Left renal cortex interstitium (tissue), 4 donors: ENCODE data around the gene CCDC136. TPM values are rescaled to one million over a fixed set of nuclear protein-coding genes. Genes with fewer than 3 reads are reported as not detected.

ENCODE experiments used
- DNase-seq, 4 donors: peaks; one replicate each; pipeline ENCODE4 v3.0.0-alpha.2; 2013; ENCODE audit warnings: low read depth in 4 of 4, low spot score in 2 of 4, missing footprints in 1 of 4
- polyA plus RNA-seq, 4 donors: library from polyadenylated mRNA; unstranded; fragments of 120-200 nt; gene quantifications; one replicate each; pipeline ENCODE4 v1.2.1, GENCODE V29; 2013; ENCODE audit not compliant: insufficient read length in 4 of 4

CCDC136 gene
- polyA plus RNA-seq, 4 donors = 12.0 to 31.0 (median 21.3) TPM

DNA sequence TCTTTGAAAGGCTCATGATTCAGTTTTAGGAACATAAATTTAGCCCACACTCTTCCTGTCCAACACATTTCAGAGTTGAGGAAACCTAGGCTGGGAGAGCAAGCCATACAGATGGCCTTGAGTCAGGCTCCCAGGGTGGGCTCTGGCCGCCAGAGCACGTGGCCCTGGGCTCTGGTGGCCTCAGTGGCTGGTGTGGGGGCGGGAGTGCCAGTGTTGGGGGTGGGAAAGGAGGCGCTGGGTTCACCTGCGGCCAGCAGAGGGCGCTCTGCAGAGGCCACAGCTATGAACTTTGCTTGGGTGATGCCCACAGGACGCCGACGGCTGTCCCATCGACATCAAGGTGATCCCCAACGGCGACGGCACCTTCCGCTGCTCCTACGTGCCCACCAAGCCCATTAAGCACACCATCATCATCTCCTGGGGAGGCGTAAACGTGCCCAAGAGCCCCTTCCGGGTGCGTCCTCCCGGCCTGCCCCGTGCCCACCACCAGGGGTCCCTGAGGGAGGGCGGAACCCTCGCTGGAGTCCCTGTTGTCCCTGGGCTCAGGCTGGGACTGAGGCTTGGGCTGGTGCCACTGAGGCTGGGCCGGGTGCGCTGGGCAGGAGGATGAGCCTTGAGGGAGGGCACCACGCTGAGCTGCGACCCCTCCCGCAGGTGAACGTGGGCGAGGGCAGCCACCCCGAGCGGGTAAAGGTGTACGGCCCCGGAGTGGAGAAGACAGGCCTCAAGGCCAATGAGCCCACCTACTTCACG lies 50.3 kb downstream of the CCDC136 start:
- DNase-seq = no peak

DNA sequence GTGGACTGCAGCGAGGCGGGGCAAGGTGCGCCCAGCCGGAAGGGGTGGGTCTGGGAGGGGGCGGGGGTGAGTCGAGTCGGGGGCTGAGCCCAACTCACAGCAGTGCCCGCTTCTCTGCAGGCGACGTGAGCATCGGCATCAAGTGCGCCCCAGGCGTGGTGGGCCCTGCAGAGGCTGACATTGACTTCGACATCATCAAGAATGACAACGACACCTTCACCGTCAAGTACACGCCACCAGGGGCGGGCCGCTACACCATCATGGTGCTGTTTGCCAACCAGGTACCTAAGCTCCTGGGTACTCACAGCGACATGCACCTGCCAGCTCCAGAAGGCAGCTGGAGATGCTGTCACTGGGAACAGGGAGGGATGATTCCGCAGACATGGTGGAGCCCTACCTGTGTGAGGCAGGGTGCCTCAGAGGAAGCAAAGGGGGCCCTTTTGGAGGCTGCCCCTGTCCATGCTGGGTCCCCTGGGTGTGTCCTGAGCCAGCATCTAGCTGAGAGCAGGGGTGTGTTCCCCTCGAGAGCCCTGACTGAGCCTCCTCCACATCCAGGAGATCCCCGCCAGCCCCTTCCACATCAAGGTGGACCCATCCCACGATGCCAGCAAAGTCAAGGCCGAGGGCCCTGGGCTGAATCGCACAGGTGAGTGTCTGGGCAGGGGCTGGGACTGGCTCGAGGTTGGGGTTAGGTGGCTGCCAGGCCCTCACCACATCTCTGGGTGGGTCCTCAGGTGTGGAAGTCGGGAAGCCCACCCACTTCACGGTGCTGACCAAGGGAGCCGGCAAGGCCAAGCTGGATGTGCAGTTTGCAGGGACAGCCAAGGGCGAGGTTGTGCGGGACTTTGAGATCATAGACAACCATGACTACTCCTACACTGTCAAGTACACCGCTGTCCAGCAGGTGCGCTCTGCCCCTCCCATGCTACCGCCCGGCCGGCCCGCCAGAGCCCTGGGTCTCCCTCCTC lies 51.2 kb downstream of the CCDC136 start:
- DNase-seq = no peak

DNA sequence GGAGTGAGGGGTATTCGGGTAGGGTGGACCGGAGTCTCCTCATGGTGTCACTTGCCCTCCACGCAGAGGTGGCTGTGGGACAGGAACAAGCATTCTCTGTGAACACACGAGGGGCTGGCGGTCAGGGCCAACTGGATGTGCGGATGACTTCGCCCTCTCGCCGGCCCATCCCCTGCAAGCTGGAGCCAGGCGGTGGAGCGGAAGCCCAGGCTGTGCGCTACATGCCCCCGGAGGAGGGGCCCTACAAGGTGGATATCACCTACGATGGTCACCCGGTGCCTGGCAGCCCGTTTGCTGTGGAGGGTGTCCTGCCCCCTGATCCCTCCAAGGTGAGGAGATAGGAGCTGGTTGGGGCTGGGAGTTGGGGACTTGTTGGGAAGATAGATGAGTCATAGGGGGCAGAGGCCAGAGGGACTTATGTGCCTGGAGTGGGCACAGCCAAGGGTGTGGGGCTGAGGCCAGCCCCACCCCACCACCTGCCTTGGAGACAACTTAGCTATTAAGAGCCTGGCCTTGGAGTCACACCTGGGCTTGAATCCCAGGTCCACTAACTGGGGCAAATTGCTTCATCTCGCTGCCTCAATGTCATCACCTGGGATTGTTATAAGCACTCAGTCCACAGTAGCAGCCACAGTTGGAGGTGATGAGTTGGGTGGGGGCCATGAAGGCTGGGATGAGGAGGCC lies 52.3 kb downstream of the CCDC136 start:
- no peak for DNase-seq

DNA sequence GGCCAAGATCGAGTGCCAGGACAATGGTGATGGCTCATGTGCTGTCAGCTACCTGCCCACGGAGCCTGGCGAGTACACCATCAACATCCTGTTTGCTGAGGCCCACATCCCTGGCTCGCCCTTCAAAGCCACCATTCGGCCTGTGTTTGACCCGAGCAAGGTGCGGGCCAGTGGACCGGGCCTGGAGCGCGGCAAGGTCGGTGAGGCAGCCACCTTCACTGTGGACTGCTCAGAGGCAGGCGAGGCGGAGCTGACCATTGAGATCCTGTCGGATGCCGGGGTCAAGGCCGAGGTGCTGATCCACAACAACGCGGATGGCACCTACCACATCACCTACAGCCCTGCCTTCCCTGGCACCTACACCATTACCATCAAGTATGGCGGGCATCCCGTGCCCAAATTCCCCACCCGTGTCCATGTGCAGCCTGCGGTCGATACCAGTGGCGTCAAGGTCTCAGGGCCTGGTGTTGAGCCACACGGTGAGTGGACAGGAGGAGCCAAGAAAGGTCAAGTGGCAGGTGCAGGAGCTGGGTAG lies 53.1 kb downstream of the CCDC136 start:
- DNase-seq = no peak

DNA sequence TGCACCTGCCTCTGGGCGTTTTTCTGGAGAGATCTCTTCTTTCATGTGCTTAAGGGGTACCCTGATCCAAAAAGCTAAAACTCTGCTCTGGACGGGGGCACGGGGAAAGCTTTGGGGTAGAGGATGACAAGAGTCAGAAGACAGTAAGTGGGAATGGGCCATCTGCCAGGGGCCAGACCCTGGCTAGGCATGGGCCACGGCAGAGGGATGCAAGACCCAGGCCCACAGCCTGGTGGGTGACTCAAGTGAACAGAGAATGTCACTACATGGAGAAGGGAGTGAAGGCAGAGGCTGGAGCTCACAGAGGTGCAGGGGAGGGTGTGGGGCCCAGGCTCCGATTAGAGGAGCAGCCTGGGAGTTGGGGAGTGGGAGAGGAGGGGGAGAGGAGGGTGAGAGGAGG lies 53.7 kb downstream of the CCDC136 start:
- DNase-seq = no peak

DNA sequence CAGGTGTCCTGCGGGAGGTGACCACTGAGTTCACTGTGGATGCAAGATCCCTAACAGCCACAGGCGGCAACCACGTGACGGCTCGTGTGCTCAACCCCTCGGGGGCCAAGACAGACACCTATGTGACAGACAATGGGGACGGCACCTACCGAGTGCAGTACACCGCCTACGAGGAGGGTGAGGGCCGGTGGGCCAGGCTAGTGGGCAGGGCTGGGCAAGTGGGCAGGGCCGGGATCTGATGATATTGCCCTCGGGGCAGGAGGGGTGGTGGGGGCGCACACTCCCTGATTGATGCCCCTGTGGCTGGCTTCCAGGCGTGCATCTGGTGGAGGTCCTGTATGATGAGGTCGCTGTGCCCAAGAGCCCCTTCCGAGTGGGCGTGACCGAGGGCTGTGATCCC lies 54.2 kb downstream of the CCDC136 start:
- DNase-seq = no peak

DNA sequence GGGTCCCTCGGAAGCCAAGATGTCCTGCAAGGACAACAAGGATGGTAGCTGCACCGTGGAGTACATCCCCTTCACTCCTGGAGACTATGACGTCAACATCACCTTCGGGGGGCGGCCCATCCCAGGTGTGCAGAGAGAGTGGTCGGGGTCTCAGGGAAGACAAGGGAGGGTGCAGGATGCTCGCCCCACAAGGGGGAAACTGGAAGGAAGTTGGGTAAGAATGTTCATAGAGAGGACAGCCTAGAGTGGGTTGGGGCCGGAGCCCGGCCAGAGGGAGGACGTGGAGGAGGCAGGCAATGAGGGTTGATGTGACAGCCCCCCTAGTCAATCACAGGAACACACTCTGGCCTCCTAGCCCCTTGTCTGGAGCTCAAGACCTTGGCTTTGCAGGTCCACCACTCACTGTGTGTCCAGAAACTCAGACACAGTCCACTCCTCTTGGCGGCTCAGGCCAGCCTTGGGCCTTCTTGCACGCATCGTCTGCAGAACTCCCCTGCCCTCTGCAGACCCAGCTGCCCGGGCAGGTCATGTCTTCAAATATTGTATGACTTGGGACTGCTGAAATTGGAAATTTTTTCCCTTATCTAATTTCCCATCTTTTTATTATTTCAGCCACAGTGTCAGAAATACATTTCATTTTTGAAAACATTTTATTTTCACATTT lies 55.1 kb downstream of the CCDC136 start:
- DNase-seq = no peak

DNA sequence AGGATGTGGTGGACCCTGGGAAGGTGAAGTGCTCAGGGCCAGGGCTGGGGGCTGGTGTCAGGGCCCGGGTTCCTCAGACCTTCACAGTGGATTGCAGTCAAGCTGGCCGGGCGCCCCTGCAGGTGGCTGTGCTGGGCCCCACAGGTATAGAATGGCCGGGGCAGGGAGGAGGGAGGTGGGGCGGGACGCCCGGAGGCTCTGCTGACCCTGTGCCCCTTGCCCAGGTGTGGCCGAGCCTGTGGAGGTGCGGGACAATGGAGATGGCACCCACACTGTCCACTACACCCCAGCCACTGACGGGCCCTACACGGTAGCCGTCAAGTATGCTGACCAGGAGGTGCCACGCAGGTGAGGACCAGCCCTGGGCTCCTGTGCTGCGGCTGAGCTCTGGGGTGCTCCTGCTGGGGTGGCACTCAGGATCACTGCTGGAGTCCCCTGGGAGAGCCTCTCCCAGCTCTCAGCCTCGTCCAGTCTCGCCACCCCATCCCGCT lies 56.0 kb downstream of the CCDC136 start:
- DNase-seq = no peak

DNA sequence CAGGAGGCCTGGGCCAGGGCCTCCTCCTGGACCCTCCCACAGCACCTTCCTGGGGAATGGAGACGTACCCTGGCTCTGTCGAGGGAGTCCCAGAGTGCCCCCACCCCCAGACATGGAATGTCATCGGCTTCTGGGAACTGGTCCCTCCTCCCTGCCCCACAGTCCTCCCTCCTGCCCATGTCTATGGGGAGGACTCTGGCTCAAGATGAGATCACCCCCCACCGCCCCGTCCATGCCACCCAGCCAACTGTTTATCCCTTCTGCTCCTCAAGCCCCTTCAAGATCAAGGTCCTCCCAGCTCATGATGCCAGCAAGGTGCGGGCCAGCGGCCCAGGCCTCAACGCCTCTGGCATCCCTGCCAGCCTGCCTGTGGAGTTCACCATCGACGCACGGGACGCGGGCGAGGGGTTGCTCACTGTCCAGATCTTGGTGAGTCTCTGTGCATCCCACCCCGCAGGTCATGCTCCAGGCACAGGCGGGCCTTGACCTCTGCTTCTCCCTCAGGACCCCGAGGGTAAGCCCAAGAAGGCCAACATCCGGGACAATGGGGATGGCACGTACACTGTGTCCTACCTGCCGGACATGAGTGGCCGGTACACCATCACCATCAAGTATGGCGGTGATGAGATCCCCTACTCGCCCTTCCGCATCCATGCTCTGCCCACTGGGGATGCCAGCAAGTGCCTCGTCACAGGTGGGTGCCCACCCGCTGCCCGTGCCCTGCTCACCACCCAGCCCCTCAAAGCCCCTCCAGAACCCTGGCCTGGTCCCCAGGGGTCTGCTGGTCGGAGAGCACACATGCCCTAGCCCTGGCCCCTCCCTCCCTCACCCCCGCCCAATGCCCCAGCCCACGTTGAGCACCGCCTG lies 56.8 kb downstream of the CCDC136 start:
- no peak for DNase-seq

DNA sequence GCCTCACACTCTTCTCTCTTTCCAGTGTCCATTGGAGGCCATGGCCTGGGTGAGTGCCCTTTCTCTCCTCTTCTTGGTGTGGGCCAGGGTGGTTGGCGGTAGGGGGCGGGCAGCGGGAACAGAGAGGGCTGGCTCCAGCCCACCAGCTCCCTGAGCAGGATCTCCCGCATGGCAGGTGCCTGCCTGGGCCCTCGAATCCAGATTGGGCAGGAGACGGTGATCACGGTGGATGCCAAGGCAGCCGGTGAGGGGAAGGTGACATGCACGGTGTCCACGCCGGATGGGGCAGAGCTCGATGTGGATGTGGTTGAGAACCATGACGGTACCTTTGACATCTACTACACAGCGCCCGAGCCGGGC lies 57.4 kb downstream of the CCDC136 start:
- DNase-seq = no peak

DNA sequence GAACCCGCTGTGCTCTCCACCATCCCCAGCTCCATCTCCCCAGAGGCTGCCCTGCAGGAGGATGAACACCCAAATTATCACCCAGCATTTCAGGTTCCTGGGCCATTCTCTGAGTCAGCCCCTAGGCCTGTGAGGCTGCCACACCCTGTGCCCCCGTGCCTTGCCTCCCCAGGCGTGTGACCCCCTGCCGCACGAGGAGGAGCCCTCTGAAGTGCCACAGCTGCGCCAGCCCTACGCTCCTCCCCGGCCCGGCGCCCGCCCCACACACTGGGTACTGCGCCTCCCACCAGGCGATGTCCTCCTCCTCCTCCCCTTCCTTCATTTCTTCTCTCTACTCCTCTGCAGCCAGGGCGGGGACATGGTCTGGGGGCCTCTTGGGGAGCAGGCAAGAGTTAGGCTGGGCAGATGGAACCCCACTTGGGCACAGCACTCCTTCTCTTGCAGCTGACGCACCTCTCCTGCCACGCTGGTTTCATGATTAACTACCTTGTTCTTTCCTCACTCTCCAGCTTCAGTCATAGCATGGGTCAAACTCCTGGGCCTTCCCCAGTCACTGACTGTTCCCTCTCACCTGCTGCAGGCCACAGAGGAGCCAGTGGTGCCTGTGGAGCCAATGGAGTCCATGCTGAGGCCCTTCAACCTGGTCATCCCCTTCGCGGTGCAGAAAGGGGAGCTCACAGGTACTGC lies 58.2 kb downstream of the CCDC136 start:
- DNase-seq = no peak

DNA sequence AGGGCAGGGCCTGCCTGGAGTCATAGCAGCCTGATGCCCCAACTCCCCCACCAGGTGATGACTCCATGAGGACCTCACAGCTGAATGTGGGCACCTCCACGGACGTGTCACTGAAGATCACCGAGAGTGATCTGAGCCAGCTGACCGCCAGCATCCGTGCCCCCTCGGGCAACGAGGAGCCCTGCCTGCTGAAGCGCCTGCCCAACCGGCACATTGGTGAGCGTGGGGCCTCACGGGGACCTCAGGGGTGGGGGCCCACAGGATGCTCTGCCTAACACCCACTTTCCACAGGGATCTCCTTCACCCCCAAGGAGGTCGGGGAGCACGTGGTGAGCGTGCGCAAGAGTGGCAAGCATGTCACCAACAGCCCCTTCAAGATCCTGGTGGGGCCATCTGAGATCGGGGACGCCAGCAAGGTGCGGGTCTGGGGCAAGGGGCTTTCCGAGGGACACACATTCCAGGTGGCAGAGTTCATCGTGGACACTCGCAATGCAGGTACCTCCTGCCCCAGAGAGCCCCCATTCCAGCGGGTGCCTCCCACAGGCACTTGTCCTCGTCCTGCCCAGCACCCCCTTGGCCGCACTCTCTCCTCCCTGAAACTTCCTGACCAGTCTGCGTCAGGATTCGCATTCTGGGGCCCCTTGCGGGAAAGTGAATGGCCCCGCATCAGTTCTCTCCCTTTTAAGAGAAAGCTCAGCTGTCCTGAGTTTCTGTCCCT lies 60.9 kb downstream of the CCDC136 start:
- no peak for DNase-seq

DNA sequence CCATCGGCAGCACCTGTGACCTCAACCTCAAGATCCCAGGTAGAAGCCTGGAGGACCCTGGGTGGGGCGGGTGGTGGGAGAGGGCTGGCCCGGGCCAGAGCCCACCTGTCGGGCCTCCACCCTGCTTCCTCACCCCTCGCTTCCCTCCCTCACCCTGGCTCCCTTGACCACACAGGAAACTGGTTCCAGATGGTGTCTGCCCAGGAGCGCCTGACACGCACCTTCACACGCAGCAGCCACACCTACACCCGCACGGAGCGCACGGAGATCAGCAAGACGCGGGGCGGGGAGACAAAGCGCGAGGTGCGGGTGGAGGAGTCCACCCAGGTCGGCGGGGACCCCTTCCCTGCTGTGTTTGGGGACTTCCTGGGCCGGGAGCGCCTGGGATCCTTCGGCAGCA lies 62.0 kb downstream of the CCDC136 start:
- no peak for DNase-seq

DNA sequence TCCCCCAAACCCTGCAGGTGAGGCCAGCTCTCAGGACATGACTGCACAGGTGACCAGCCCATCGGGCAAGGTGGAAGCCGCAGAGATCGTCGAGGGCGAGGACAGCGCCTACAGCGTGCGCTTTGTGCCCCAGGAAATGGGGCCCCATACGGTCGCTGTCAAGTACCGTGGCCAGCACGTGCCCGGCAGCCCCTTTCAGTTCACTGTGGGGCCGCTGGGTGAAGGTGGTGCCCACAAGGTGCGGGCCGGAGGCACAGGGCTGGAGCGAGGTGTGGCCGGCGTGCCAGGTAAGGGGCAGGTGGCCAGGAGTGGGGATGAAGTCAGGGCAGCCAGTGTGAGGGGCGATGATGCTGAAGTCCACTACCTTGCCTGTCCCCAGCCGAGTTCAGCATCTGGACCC lies 62.6 kb downstream of the CCDC136 start:
- DNase-seq = no peak

DNA sequence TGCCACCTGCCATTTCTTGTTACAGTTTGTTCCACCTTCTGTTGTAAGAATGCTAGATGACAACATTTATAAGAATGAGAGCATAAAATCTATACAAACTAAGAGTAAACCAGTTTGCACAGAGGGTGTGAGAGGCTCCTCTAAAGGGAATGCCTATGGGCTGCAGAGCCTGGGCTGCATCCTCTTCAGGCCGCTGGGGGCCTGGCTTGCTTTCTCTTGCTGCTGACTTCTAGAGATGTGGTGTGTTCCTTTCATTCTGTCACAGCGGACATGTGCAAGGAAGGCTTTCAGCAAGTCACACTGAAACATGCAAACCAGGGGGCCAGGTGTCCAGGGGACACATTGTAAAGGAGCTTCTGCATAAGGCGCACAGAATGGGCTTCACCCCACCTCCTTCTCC lies 63.8 kb downstream of the CCDC136 start:
- DNase-seq = no peak

DNA sequence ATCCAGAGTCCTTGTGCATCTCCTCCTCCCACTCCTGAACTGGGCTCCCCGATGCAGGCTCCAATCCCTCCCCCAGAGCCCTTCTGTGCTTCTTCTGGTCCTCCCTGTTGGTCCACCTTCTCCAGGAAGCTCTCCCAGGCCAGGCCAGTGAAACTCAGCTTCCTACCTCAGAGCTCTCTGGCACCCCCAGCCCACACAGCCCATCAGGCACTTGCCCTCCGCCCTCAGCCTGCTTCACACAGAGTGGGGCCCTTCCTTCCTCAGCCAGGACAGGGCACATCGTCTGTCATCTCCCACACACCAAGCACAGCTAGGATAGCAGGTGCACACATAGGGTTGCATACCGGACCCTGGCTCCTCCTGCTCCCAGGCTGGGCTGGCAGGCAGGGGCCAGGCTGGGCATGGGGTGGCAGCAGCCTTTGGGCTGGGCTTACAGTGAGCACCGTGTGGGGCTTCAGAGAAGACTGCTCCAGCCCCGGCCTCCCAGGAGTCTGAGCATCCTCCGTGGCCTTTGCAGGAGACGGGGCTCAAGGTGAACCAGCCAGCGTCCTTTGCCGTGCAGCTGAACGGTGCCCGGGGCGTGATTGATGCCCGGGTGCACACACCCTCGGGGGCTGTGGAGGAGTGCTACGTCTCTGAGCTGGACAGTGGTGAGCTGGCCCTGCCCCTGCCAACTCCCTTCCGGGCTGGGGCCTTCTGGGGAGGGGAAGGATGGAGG lies 64.4 kb downstream of the CCDC136 start:
- DNase-seq = no peak

DNA sequence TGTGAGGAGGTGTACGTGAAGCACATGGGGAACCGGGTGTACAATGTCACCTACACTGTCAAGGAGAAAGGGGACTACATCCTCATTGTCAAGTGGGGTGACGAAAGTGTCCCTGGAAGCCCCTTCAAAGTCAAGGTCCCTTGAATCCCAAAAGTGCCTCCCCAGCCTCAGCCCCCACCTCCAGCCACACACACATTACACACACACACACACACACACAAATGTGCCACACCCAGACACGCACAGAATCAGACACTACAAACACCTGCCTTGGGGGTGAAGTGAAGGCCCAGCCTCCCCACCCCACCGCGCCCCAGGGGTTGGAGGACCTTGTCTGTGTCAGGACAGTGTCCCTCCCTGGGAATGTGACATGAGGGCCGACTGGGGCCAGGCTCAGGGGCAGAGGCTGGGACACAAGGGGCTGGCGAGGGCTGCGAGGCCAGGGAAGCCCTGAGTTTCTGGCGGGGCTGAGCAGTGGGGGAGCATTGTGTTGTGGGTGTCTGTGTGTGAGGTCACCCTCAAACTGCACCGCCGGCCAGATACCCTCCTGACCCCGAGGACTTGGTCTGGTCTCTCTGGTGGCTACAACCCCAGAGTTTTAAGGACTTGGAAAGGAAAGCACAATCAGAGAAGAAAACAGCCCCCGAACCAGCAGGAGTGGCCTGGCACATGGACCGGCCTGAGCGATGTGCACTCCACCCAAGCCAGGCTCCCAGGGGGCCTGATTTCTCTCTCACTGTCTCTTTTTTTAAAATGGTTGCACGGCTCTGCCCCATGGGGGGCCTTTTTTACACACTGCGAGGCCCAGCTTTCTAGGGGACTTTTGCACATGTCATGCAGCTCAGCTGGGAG lies 66.8 kb downstream of the CCDC136 start:
- DNase-seq = no peak
